NB4 (cell line): ENCODE results near the gene GNAT2.

ENCODE experiments used
- DNase-seq: peaks from one replicate; pipeline ENCODE4 v3.0.0; 2010; ENCODE audit warnings: low read depth
- H3K4me3 ChIP-seq: one replicate; pipeline ENCODE4 v1.5.1; 2011; ENCODE audit warnings: mild to moderate bottlenecking, low read depth, low read length, moderate library complexity
- MYC ChIP-seq: IDR thresholded peaks from 2 replicates; pipeline ENCODE4 v1.6.1; 2011; ENCODE audit warnings: low read depth, low read length
- POLR2A ChIP-seq: IDR thresholded peaks from 2 replicates; pipeline ENCODE4 v1.6.1; 2011; ENCODE audit warnings: mild to moderate bottlenecking; ENCODE audit not compliant: insufficient read length; ENCODE audit errors: extremely low read depth
- TF ChIP-seq, protein P1 (sequence below): IDR thresholded peaks from one replicate; pipeline ENCODE4 v1.5.1; 2012; ENCODE audit warnings: low read depth, low read length
- TF ChIP-seq, protein P2 (sequence below): IDR thresholded peaks from 2 replicates; pipeline ENCODE4 v1.6.1; 2011; ENCODE audit warnings: low read depth, low read length

Gene GNAT2

DNA sequence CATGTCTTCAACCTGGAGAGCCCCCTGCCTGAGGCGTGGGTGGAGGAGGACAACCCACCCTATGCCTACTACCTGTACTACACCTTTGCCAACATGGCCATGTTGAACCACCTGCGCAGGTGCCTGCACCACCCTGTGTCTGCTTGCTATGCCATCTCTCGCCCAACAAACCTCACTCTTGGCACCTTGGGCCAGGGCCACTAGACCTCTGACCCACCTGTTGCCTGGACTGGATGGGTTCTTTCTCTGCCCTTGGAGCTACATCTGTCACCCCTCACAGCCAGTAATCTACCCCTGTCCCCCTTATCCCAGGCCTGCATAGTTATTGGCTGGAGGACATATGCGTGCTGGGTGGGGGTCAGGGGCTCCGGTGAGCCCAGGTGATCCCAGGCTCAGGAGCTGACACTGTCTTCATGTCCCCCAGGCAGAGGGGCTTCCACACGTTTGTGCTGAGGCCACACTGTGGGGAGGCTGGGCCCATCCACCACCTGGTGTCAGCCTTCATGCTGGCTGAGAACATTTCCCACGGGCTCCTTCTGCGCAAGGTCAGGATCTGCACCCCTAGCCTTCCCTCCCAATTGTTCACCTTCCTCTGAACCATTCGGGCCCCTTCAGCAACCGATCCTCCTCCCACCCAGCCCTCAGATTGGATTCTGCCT lies 10.1 kb upstream of the GNAT2 start:
- TF ChIP-seq POLR2A = no peak
- TF ChIP-seq MYC = no peak
- TF ChIP-seq, protein P1, sequence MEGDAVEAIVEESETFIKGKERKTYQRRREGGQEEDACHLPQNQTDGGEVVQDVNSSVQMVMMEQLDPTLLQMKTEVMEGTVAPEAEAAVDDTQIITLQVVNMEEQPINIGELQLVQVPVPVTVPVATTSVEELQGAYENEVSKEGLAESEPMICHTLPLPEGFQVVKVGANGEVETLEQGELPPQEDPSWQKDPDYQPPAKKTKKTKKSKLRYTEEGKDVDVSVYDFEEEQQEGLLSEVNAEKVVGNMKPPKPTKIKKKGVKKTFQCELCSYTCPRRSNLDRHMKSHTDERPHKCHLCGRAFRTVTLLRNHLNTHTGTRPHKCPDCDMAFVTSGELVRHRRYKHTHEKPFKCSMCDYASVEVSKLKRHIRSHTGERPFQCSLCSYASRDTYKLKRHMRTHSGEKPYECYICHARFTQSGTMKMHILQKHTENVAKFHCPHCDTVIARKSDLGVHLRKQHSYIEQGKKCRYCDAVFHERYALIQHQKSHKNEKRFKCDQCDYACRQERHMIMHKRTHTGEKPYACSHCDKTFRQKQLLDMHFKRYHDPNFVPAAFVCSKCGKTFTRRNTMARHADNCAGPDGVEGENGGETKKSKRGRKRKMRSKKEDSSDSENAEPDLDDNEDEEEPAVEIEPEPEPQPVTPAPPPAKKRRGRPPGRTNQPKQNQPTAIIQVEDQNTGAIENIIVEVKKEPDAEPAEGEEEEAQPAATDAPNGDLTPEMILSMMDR = no peak
- TF ChIP-seq, protein P2, sequence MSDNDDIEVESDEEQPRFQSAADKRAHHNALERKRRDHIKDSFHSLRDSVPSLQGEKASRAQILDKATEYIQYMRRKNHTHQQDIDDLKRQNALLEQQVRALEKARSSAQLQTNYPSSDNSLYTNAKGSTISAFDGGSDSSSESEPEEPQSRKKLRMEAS = no peak
- H3K4me3 ChIP-seq = no peak overlapping the region
- DNase-seq = no peak

DNA sequence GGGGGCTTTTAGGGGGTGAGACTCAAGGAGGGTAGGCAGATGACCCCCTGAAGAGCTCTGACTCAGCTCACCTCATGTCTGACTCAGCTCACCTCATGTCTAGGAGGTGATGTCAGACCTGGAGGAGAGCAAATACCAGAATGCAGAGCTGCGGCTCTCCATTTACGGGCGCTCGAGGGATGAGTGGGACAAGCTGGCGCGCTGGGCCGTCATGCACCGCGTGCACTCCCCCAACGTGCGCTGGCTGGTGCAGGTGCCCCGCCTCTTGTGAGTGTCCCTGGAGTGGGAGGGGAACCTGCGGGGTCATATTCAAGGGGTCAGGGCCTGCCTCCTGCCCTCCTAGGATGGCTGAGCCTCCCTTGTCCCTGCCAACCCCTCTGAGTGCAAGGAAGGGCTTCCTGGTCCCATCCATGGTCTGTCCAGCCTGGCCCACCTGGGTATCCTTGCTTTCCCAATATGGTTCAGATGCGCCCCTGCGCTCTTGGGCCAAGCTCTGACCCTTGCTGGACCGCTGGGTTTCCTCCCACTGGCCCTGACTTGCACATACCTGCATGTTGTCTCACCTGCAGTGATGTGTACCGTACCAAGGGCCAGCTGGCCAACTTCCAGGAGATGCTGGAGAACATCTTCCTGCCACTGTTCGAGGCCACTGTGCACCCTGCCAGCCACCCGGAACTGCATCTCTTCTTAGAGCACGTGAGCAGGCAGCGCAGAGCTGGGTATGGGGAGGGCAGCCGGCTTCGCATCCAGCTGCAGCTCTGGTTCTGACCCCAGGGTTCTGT lies 9.3 kb upstream of the GNAT2 start:
- H3K4me3 ChIP-seq = no peak overlapping the region
- TF ChIP-seq POLR2A = no peak
- TF ChIP-seq, protein P2 = no peak
- no peak for TF ChIP-seq MYC
- TF ChIP-seq, protein P1 = no peak
- DNase-seq = no peak

DNA sequence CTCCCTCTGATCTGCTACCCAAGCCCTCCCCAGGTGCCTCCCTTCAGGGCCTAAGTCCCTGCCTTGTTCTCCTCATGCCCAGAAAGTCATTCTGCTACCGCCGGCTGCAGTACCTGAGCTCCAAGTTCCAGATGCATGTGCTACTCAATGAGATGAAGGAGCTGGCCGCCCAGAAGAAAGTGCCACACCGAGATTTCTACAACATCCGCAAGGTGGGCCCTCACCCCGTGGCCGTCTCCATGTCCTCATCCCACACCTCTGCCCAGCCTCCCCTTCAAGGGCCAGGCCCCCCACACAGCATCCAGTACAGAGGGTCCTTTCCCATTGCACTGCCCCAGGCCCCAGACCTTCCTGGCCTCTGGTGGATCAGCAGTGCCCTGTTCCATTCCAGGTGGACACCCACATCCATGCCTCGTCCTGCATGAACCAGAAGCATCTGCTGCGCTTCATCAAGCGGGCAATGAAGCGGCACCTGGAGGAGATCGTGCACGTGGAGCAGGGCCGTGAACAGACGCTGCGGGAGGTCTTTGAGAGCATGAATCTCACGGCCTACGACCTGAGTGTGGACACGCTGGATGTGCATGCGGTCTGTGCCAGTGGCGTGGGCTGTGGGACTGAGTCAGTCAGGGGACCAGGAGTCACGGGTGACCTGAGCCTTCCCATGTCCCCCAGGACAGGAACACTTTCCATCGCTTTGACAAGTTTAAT lies 8.4 kb upstream of the GNAT2 start:
- TF ChIP-seq, protein P1 = no peak
- TF ChIP-seq, protein P2 = no peak
- TF ChIP-seq POLR2A (no peak), MYC (no peak)
- H3K4me3 ChIP-seq = no peak overlapping the region
- no peak for DNase-seq

DNA sequence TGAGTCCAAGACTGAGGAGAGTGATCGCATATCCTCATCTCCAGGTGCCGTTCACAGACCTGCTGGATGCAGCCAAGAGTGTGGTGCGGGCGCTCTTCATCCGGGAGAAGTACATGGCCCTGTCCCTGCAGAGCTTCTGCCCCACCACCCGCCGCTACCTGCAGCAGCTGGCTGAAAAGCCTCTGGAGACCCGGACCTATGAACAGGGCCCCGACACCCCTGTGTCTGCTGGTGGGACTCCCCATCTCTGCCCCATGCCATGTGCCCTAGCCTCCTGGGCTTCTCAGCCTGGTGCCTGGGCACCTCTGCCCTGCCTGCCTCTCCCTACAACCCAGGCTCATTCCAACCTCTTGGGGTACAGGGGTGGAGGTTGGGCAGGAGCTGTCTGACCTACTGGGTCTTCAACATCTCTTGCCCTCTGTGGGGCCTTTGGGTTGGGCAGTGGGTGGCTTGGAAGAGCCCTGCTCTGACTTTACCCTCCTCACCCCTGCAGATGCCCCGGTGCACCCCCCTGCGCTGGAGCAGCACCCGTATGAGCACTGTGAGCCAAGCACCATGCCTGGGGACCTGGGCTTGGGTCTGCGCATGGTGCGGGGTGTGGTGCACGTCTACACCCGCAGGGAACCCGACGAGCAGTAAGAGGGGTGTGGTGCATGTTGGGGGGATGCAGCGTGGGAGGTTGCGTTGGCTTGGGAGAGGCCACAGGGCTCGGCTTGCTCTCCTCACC lies 7.4 kb upstream of the GNAT2 start:
- DNase-seq = no peak
- TF ChIP-seq POLR2A (no peak), MYC (no peak)
- TF ChIP-seq, protein P2 = no peak
- TF ChIP-seq, protein P1 = no peak
- no peak overlapping the region for H3K4me3 ChIP-seq
